Left renal cortex interstitium (tissue), 4 donors: Measurements from ENCODE around the gene FRMD1. TPM values are rescaled to one million over a fixed set of nuclear protein-coding genes. Genes with fewer than 3 reads are reported as not detected.

Experiments used
- DNase-seq, 4 donors: peaks; one replicate each; pipeline ENCODE4 v3.0.0-alpha.2; 2013; ENCODE audit warnings: low read depth in 4 of 4, low spot score in 2 of 4, missing footprints in 1 of 4
- polyA plus RNA-seq, 4 donors: library from polyadenylated mRNA; unstranded; fragments of 120-200 nt; gene quantifications; one replicate each; pipeline ENCODE4 v1.2.1, GENCODE V29; 2013; ENCODE audit not compliant: insufficient read length in 4 of 4

Gene FRMD1
- polyA plus RNA-seq, 4 donors, result 12.2 to 30.9 (median 20.0) TPM

GRCh38 chr6:168096271-168096764 lies 17.3 kb upstream of the FRMD1 start:
- no peak for DNase-seq

- DNase-seq, result peak in 1 of 4 donors; percentile 28
These were observed 16.8 kb upstream of the FRMD1 start for GRCh38 chr6:168095716-168096250.

- DNase-seq, result no peak
These were observed 16.2 kb upstream of the FRMD1 start for GRCh38 chr6:168095171-168095691.

- no peak for DNase-seq
These were observed 14.6 kb upstream of the FRMD1 start for GRCh38 chr6:168093634-168094033.

- DNase-seq, result no peak
These were observed 14.1 kb upstream of the FRMD1 start for GRCh38 chr6:168093071-168093505.

GRCh38 chr6:168092541-168092940 lies 13.5 kb upstream of the FRMD1 start:
- DNase-seq, result no peak

- DNase-seq, result no peak
These were observed 12.6 kb upstream of the FRMD1 start for GRCh38 chr6:168091381-168092264.

- DNase-seq, result no peak
These were observed 11.7 kb upstream of the FRMD1 start for GRCh38 chr6:168090706-168091105.

- no peak for DNase-seq
These were observed 11.2 kb upstream of the FRMD1 start for GRCh38 chr6:168090064-168090690.

- no peak for DNase-seq
These were observed 10.4 kb upstream of the FRMD1 start for GRCh38 chr6:168089186-168090063.

- DNase-seq, result peak; percentile 74 to 93 (median 82)
These were observed 9.4 kb upstream of the FRMD1 start for GRCh38 chr6:168088161-168089053.

GRCh38 chr6:168087436-168088160 lies 8.6 kb upstream of the FRMD1 start:
- DNase-seq, result no peak

- no peak for DNase-seq
These were observed 7.6 kb upstream of the FRMD1 start for GRCh38 chr6:168086616-168087015.

- no peak for DNase-seq
These were observed 7.1 kb upstream of the FRMD1 start for GRCh38 chr6:168086066-168086465.

GRCh38 chr6:168084465-168085160 lies 5.6 kb upstream of the FRMD1 start:
- DNase-seq, result no peak

- no peak for DNase-seq
These were observed 4.5 kb upstream of the FRMD1 start for GRCh38 chr6:168083514-168083885.

- no peak for DNase-seq
These were observed 4.0 kb upstream of the FRMD1 start for GRCh38 chr6:168082860-168083513.
